GM13976 (cell line): Measurements from ENCODE around the gene MTAP.
A peak's percentile ranks its signal among the peaks of the same experiment; 100 is the strongest.

Experiments
- DNase-seq: peaks from one replicate; pipeline ENCODE4 v3.0.0; 2012; ENCODE audit warnings: low spot score
- in situ Hi-C: fragments of 300-500 bp; cut with MboI; formaldehyde crosslinking; loops from one replicate; pipeline ENCODE4 v1.12.0; 2022; ENCODE audit warnings: low sequenced_read_pairs, mixed read lengths, inconsistent platforms; ENCODE audit not compliant: unreplicated experiment
- TF ChIP-seq, protein P1 (sequence below): IDR thresholded peaks from 2 replicates; pipeline ENCODE4 v1.5.1; 2012; ENCODE audit warnings: borderline replicate concordance, mild to moderate bottlenecking; ENCODE audit not compliant: insufficient read depth; ENCODE audit errors: extremely low read depth, missing control alignments, control extremely low read depth

The MTAP gene

DNA sequence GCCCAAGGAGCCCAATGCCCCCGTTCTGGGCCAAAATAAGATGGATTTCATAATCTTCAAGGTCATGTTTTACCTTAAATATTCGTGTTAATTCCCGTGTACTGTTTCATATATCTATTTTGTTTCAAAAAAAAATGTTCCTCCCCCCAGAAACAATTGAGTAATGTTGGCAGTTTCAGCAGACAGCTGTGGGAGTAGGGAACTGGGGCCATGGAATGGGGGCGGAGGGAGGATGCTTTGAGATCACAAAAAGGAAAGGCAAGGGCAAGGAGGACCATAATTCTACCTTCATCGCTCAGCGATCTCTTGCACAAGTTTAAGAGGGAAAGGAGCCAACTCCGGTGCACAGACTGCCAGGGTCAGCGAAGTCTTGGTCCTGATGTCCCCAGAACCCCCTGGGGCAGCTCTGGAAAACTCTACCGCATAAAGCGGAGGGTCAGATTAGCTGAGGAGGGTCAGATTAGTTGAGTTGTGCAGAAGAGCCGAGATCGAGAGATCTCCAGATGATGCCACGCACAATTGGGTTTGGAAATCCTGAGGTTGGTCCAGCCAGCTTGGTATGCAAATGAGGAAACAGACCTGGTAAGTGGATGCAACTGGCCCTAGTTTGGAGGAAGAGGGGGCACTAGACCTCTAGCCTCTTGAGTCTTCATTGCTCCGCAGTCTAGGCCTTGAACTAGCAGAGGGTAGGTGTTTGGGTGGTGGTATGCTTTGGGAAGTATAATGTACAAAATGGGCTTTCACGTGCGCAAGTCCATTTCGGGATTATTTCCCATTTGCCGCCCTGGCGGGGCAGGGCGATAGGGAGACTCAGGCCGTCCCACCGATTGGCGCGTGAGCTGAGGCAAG lies 167.7 kb downstream of the MTAP start:
- TF ChIP-seq, protein P1, sequence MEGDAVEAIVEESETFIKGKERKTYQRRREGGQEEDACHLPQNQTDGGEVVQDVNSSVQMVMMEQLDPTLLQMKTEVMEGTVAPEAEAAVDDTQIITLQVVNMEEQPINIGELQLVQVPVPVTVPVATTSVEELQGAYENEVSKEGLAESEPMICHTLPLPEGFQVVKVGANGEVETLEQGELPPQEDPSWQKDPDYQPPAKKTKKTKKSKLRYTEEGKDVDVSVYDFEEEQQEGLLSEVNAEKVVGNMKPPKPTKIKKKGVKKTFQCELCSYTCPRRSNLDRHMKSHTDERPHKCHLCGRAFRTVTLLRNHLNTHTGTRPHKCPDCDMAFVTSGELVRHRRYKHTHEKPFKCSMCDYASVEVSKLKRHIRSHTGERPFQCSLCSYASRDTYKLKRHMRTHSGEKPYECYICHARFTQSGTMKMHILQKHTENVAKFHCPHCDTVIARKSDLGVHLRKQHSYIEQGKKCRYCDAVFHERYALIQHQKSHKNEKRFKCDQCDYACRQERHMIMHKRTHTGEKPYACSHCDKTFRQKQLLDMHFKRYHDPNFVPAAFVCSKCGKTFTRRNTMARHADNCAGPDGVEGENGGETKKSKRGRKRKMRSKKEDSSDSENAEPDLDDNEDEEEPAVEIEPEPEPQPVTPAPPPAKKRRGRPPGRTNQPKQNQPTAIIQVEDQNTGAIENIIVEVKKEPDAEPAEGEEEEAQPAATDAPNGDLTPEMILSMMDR = no peak
- in situ Hi-C loops = no loop called here
- no peak for DNase-seq

DNA sequence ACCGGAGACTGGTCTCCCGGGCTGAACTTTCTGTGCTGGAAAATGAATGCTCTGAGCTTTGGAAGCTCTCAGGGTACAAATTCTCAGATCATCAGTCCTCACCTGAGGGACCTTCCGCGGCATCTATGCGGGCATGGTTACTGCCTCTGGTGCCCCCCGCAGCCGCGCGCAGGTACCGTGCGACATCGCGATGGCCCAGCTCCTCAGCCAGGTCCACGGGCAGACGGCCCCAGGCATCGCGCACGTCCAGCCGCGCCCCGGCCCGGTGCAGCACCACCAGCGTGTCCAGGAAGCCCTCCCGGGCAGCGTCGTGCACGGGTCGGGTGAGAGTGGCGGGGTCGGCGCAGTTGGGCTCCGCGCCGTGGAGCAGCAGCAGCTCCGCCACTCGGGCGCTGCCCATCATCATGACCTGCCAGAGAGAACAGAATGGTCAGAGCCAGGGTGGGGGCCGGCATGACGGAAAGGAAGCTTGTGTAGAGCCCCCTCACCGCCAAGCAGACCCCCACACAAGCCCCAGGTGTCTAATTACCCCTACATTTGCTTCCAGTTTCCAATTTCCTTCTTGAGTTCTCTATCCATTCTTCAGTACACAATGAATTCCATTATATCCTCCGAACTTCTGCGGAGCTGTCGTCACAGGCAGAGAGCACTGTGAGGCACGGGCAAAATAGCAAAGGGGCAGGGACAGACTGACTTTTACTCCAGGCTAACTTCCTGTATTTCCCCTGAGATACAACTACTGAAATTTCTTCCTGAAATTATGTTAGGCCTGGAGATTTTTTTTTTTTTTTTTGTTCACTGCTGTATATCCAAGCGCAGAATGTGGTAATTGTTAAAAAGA lies 168.6 kb downstream of the MTAP start:
- in situ Hi-C loops = no loop called here
- TF ChIP-seq, protein P1 = no peak
- no peak for DNase-seq

DNA sequence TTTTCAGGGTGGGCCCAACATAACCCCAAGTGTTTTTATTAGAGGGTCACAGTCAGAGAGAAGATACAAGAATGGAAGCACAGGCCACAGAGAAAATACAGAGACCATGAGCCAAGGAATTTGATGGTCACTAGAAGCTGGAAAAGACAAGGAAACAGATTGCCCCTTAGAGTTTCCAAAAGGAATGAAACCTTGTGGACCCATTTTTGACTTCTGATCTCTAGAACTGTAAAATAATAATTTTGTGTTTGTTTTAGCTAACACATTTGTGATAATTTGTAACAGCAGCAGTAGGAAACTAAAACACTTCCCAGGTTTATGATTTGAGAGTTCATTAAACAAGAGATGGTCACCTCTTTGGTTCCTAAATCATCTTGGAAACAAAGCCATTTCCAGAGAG lies 169.9 kb downstream of the MTAP start:
- DNase-seq = no peak
- TF ChIP-seq, protein P1 = no peak
- in situ Hi-C loops = no loop called here

DNA sequence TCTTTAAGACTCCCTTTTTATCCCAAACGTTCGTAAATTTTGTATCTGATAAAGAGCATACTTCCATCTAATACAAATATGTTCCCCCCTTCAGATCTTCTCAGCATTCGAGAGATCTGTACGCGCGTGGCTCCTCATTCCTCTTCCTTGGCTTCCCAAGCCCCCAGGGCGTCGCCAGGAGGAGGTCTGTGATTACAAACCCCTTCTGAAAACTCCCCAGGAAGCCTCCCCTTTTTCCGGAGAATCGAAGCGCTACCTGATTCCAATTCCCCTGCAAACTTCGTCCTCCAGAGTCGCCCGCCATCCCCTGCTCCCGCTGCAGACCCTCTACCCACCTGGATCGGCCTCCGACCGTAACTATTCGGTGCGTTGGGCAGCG lies 171.9 kb downstream of the MTAP start:
- no peak for DNase-seq
- in situ Hi-C loops = no loop called here
- TF ChIP-seq, protein P1 = no peak

DNA sequence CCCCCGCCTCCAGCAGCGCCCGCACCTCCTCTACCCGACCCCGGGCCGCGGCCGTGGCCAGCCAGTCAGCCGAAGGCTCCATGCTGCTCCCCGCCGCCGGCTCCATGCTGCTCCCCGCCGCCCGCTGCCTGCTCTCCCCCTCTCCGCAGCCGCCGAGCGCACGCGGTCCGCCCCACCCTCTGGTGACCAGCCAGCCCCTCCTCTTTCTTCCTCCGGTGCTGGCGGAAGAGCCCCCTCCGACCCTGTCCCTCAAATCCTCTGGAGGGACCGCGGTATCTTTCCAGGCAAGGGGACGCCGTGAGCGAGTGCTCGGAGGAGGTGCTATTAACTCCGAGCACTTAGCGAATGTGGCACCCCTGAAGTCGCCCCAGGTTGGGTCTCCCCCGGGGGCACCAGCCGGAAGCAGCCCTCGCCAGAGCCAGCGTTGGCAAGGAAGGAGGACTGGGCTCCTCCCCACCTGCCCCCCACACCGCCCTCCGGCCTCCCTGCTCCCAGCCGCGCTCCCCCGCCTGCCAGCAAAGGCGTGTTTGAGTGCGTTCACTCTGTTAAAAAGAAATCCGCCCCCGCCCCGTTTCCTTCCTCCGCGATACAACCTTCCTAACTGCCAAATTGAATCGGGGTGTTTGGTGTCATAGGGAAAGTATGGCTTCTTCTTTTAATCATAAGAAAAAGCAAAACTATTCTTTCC lies 172.4 kb downstream of the MTAP start:
- TF ChIP-seq, protein P1 = no peak
- DNase-seq = peak; percentile 68
- in situ Hi-C loops = no loop called here

DNA sequence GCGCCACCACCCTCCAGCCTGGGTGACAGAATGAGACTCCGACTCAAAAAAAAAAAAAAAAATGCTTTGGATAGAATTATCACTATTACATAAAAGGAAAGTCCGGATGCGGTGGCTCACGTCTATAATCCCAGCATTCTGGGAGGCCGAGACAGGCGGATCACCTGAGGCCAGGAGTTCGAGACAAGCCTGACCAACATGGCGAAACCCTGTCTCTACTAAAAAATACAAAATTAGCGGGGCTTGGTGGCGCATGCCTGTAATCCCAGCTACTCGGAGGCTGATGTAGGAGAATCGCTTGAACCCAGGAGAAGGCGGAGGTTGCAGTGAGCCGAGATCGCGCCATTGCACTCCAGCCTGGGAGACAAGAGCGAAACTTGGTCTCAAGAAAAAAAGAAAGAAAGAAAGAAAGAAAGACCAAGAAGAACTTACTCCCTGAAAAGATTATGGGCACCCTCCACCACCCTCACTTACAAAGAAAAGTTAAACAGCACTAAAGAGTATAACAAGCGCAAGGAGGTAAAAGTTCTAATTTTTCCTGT lies 174.0 kb downstream of the MTAP start:
- in situ Hi-C loops = no loop called here
- TF ChIP-seq, protein P1 = no peak
- no peak for DNase-seq
